NCI-H2107 treated with DMSO at 0.1 percent for 48 hours (cell line): Measurements from ENCODE around the gene IGFN1.

ENCODE experiments used
- DNase-seq: peaks from one replicate; lab custom pipeline; 2025; ENCODE audit not compliant: unreplicated experiment; lab: John Stamatoyannopoulos, UW

The IGFN1 gene

GRCh38 chr1:201184307-201185122, 6.1 kb upstream of the IGFN1 start:
- DNase-seq: peak; percentile 52

DNA sequence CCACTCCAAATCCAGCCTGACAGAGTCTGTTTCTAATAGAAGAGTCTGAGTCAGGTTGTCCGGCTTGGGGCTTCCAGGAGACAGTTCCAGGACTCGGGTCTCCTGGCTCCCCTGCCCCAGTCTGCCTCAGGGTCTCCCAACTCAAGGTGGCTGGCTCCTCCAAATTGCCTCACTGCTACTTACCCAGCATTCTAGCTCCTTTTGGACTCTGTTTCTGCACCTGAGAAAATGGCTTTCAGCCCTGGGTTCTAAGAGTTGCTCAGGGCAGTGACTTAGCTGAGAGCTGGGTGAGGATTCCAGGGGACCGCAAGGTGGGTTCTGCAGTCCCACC, 5.5 kb upstream of the IGFN1 start:
- no peak for DNase-seq

DNA sequence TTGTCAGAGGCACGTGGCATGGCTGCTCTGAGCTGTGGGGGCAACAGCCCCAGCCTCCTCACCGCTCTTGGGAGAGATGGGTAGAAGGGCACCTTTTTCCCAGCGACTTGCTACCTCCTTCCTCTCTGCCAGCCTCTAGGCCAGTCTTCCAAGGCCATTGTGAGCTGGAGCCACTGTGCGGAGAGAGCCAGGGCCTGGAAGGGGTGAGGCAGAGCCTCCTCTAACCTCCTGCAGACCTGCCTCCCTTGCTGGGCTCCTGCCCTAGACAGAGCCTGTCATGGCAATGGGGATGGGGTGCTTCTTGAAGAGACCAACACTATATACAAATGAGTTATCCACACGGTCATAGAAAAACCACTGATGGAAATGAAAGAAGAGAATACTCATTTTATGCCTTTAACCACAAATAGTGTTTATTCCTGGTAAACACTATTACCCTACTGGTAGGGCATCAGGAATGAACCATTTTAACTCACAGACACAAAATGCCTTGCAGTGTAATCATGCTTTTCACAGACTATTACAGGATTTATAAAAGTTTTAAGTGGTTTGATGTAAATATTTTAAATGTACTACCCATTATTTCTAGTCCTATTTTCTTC, 5.0 kb upstream of the IGFN1 start:
- DNase-seq: no peak

- no peak for DNase-seq
Observed at GRCh38 chr1:201186192-201186591, 4.4 kb upstream of the IGFN1 start.

DNA sequence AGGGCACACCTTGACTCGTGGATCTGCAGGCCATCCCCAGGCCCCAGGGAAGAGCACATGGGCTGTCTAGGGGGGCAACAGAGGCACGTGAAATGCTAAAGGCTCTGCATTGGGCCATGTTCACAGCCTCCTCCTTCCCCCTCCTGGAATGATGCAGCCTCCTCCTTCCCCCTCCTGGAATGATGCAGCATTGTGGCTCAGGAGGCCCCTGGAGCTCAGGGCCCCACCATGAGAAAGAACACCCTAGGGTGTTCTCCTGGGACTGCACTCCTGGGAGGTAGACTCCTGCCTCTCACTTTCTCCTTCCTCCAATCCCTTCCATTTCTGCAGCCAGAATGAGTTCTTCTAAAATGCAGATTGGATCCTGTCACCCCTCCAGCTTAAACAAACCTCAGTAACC, 1.5 kb upstream of the IGFN1 start:
- no peak for DNase-seq

GRCh38 chr1:201190005-201190404, 619 bp upstream of the IGFN1 start:
- no peak for DNase-seq

- no peak for DNase-seq
Observed at GRCh38 chr1:201191653-201192260, 1.1 kb downstream of the IGFN1 start.

GRCh38 chr1:201192261-201192788, 1.7 kb downstream of the IGFN1 start:
- DNase-seq: no peak

- DNase-seq: no peak
Observed at GRCh38 chr1:201194046-201194445, 3.4 kb downstream of the IGFN1 start.

DNA sequence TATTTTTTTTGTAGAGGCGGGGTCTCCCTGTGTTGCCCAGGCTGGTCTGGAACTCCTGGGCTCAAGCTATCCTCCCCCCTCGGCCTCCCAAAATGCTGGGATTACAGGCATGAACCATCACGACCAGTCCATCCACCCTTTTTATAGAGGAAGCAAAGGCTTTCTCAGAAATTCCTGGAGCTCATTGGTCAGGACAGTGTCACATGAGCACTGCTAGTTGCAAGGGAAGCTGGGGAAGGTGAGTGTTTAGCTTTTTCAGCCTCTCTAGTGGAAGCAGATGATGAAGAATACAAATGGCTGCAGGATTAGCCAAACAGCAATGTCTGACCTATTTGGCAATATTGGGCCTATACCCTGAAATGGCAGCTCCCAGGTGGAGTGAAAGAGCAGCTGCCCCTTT, 8.0 kb downstream of the IGFN1 start:
- no peak for DNase-seq

- no peak for DNase-seq
Observed at GRCh38 chr1:201205036-201205435, 14.4 kb downstream of the IGFN1 start.

DNA sequence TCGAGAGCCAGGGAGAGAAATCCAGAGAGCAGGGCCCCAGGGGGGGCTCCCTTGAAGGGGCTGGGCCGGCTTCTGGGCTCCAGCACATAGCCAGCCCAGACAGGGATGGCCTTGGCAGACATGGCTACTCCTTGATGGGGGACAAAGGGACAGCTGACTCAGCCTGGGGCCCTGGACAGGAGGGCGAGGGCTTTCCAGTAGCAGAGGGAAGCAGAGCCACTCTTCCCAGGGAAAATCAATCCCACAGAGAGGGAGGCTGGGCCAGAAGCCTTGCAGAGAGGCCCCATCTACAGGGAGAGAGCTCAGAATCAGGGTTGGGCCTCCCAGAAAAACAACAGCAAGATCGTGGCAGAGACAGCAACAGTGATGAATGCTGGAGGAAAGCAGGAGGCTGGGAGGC, 15.6 kb downstream of the IGFN1 start:
- DNase-seq: peak; percentile 45

DNA sequence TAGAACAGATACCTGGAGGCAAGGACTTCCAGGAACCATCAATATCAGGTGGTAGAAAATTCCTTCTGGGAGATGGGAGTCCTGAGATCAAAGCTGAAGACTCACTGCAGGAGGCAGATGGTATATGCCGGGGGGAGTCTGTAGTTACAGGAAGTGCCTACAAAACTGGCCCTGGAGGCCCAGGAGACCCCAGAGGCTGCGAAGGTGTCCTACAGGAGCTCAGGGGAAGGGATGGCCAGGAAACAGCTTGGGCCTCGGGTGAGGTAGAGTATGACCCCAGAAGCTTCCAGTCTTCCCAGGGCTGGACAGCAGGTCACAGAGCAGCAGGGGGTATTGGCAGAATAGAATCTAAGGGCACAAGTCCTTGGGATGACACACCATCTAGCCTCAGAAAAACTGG, 16.4 kb downstream of the IGFN1 start:
- DNase-seq: no peak

GRCh38 chr1:201208236-201208635, 17.6 kb downstream of the IGFN1 start:
- DNase-seq: no peak

DNA sequence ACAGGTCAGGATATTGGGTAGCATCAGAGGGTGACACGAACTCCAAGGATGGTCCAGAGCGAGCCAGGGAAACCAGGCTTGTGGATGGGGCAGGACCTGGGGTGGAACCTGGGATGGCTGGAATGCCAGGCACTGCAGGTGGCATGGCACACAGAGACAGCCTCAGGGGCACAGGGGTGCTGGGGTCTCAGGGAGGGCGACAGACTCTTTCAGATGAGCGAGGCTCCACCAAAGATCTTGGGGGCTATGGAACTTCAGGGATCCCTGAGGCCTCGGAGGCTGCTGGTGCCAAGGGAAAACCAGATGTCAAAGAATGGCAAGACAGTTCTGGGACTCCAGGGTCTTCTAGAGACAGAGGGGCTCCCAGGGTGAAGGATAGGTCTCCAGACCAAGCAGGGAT, 21.4 kb downstream of the IGFN1 start:
- DNase-seq: no peak

GRCh38 chr1:201212461-201213055, 21.9 kb downstream of the IGFN1 start:
- no peak for DNase-seq

GRCh38 chr1:201213106-201213770, 22.6 kb downstream of the IGFN1 start:
- DNase-seq: no peak

DNA sequence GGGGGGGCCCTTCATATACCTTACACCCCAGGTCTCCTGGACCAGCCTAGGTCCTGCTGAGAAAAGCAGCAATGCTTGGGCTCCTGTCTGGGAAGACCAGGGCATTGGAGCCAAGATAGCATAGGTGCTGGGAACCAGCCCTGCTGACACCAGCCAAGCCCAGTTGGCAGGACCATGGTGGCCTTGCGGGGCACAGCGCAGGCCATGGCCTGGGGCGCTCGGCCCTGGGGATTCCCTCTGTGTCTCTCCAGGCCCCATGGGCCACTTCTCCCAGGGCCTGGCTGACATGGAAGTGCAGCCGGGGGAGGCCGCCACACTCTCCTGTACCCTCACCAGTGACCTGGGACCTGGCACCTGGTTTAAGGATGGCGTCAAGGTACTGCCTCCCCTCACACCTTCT, 23.3 kb downstream of the IGFN1 start:
- no peak for DNase-seq

DNA sequence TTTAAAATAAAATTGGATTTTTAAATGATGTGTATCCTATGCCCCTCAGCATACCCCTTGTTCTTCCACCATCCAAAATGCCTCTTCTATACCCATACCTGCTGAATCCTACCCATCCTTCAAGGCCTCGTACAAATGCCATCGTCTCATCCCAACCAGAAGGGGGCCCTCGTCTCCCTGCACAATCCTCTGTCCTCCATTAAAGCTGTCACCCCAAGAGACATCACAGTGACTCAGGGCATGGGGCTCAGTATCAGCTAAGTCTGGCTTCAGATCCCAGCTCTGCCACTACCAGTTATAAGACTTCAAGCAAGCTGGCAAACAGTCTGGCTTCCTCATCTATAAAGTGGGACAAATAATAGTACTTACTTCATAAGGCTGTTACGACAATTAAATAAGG, 23.8 kb downstream of the IGFN1 start:
- no peak for DNase-seq

GRCh38 chr1:201214886-201215285, 24.3 kb downstream of the IGFN1 start:
- no peak for DNase-seq
